Ramos (cell line): ENCODE measurements around the gene PLA2G3.

Source experiments
- in situ Hi-C: fragments of 300-500 bp; cut with MboI; formaldehyde crosslinking; loops from one replicate; pipeline ENCODE4 v1.14.3; 2022; ENCODE audit warnings: low sequenced_read_pairs; ENCODE audit not compliant: unreplicated experiment

PLA2G3 gene

DNA sequence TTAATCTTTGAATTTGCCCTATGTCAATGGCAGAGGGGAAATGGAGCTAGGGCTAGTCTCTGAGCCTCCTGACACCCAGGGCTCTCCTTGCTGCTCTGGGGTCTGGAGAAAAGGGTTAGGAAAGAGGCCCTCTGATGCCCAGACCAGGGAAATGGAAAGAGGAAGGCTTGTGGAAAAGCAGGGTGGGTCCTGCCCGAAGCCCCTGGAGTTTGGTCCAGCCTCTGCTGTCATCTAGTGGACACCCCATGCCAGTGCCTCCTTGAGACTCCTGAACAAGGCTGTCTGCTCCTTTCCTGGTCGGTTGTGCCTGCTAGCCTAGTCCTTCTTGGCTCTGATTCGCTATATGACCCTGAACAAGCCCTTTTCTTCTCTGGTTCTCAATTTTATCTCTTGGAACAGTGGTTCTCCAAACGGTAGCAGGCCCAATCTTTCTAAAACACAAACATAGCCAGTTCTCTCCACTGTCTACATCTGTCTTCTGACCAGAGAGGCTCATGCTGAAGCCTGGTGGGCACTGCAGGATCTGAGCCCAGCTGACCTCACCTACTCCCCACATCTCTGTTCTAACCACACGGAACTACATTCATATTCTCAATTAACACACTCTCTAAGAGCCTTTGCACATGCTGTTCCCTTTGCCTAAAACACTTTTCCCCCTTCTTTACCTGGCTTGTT is 8.8 kb upstream of the PLA2G3 start:
- in situ Hi-C loops, result loop anchor here (10.0 kb wide), 1 partner anchor 384 kb away; no protein-coding TSS in a partner anchor

DNA sequence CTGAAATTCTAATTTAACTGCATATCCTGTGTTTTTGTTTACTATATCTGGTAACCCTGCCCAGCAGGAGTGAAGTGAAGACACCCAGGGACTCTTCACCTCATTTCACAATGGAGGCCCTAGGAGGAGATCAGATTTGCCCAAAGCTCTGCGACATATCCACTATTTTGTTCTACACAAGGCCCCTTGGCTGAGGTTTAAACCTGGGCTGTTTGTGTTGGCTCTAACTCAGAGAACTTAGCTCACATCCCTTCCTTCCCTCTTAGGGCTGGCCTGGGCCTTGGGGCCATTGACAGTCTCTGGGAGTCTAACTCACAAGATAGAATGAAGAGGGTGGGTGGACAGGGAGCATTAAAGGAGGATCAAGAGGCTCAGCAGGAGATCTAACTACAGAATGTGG is 8.2 kb upstream of the PLA2G3 start:
- in situ Hi-C loops, result loop anchor here (10.0 kb wide), 1 partner anchor 384 kb away; no protein-coding TSS in a partner anchor

DNA sequence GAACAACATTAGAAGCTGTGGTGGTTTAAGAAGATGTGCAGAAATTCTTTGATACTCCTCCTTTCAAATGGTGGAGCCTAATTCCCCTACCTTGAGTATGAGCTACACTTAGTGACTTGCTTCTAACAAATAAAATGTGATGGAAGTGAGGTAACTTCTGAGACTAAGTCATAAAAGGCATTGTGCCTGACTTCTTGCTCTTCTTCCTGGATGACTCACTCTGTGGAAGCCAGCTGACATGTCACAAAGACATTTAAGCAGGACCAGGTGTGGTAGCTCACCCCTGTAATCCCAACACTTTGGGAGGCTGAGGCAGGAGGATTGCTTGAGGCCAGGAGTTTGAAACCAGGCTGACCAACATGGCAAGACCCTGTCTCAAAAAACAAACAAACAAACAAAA is 3.9 kb upstream of the PLA2G3 start:
- in situ Hi-C loops, result loop anchor here (10.0 kb wide), 1 partner anchor 379 kb away; no protein-coding TSS in a partner anchor

DNA sequence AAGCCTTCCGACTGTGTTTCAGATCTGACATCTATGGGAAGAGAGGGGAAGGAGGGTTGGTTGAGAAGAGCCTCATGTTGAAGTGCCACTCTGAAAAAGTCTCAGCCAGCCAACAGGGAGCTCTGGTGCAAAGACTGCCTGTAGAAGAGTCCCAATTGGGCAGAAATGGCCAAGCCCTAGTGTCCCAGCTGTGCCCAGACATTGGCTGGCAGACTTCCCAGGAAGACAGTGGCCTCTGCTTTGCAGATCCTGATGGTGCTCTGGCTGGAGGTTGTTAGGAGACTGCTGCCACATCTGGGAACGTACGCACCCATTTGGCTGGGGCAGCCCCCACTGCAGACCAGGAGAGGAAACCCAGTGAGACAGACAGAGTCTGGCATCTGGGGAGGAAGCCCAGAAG is 3.2 kb upstream of the PLA2G3 start:
- in situ Hi-C loops, result loop anchor here (10.0 kb wide), 1 partner anchor 379 kb away; no protein-coding TSS in a partner anchor

DNA sequence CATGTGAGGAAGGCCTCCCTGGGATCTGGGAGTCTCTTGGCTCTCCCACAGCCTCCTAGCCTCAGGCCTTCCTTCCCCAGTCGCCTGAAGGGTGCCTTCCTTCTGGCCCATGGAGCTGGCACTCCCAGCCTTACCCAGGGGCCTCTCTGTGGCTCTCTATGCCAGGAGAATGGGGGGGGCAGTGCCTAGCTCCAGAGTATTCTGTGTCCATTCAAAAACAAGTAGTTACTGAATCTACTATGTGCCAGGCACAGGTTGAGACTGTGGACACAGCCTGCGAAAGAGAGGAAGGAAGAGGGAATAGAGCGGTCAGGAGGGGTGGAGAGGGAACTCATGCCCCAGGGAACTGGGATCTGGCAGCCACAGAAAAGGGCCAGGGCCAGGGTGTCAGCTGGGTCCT is 2.7 kb upstream of the PLA2G3 start:
- in situ Hi-C loops, result loop anchor here (10.0 kb wide), 1 partner anchor 378 kb away; no protein-coding TSS in a partner anchor

DNA sequence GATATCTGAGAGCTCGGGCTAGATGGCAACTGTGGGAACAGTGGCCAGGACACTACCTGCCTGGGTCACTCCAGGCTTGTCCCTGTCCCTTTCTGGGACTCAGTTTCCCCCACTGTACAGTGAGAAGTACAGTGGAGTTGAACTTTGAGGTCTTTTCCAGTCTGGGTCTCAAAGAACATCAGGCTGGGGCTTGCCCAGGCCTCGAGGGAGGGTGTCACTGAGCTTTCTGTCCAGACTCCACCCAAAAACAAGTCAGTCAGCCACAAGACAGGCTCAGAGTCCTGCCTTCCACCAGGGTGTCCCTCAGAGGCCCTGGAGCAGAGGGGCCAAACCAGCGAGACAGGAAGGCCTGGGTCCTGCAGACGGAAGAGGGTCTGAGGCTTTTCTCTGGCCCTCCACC is 2.0 kb upstream of the PLA2G3 start:
- in situ Hi-C loops, result loop anchor here (10.0 kb wide), 1 partner anchor 377 kb away; no protein-coding TSS in a partner anchor

DNA sequence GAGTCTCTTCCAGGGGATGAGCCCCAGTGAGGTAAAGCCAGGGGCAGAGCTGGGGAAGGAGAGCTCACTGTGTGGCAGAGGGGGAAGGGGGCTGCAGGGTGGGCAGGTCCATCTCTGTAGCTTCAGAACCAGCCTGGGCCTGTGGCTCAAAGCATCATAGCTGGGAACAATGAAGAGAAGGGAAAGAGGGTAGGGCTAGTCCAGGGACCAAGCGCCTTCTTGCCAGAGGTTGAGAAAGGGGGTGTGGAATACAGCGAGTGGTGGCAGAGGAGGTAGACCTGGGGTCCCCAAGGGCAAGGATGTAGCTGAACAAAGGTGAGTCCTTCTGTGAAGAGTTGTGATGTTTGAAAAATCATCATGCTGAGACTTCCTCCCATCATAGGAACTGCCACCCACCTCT is 1.2 kb upstream of the PLA2G3 start:
- in situ Hi-C loops, result loop anchor here (10.0 kb wide), 1 partner anchor 377 kb away; no protein-coding TSS in a partner anchor

DNA sequence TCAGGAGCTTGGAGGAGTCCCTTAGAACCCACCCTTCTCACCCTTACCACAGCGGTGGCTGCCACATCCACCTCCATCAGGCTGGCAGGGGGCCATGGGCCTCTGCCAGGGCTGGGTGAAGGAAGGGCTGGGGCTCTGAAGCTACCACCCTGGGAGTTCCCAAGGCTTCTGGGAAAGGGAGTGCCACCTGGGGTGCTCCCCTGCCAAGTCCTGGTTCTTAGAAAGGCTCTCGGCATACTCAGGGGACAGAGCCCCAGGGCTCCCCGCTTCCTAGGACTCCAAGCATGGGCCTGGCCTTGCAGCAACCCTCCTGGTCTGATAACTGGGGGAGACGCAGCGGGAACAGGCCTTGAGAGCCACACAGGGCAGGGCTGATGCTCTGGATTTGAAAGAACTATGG is 438 bp upstream of the PLA2G3 start:
- in situ Hi-C loops, result loop anchor here (10.0 kb wide), 1 partner anchor 376 kb away; no protein-coding TSS in a partner anchor

DNA sequence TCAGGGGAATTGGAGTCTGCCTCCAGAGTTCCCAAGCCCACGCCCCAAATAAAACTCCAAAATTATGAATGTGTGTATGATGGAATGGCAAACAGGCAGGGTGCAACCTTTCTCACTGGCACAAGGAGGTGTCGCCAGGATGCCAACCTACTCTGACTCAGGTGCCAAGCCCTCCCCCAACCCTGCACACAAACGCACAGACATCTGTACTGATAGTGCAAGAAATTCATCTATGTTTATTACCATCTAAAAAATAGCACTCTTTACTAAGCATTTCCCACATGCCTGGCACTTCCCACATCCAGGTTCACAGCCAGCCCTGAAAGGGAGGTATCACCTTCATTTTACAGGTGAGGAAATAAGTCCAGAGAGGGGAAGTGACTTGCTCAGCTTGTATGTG is 1.2 kb downstream of the PLA2G3 start:
- in situ Hi-C loops, result no loop called here

DNA sequence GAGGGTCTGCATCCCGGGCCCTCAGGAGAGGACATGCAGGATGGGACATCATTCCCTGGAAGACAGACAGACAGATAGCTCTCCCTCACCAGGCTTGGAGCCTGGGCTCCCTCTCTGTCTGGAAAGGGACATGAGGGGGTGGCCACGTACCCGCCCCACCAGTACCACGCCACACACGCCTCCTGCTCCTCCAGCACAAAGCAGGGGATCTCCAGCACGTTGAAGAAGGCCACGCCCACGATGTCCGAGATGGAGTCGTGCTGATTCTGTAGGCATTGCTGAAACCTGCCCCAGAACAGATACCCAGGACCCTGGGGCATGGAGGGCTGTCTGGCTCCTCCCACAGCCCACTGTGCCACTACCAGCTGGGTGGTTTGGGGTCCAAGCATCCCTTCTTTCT is 2.2 kb downstream of the PLA2G3 start:
- in situ Hi-C loops, result no loop called here

DNA sequence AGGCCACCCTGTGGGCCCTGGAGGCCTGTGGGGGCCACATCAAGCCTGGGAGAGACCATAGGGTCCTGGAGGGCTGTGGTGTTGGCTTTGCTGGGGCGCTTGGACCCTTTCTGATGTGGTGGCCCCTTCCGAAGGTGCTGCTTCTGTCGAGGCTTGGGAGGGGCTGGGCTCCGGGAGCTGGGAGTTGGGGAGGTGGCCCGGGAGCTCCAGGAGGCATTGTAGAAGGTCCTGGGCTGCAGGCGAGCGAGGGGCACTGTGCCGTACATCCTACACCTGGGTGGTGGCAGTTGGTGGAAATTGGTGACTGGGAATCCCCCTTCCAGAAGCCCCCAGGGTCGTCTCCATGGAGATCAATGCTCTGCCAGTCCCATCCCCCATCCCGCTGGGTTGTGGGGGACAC is 2.6 kb downstream of the PLA2G3 start:
- in situ Hi-C loops, result no loop called here

DNA sequence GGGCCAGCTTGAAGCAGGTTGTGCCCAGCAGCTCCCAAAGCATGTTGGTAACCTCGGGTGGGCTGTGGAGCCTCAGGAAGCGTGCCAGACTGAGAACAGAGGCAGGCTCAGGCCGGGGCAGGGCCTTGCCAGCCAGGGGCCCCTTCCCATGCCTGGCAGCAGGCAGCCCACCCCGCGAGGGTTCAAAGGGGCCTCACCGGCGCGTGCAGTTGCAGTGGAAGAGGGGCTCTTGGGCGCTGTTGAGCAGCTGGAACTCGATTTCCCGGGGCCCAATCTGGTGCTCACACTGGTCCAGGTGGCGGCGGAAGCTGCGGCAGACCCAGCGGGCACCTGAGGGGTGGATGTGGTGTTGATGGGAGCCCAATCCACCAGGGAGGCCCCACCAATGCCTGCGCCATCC is 3.6 kb downstream of the PLA2G3 start:
- in situ Hi-C loops, result no loop called here

DNA sequence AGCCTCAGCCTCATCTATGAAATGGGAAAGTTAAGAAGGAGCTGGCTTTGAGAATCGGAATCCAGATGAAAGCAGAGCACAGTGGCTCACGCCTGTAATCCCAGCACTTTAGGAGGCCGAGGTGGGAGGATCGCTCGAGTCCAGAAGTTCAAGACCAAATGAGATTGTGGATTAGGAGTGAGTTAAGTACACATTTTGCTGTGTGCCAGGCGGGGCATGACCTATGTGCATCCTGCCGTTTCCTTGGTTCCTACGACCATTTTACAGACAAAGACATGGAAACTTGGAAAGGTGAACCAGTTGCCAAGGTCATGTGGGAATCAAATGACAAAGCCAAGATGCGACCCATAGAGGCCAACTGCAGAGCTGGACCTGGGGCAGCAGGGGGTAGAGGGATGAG is 4.2 kb downstream of the PLA2G3 start:
- in situ Hi-C loops, result no loop called here

DNA sequence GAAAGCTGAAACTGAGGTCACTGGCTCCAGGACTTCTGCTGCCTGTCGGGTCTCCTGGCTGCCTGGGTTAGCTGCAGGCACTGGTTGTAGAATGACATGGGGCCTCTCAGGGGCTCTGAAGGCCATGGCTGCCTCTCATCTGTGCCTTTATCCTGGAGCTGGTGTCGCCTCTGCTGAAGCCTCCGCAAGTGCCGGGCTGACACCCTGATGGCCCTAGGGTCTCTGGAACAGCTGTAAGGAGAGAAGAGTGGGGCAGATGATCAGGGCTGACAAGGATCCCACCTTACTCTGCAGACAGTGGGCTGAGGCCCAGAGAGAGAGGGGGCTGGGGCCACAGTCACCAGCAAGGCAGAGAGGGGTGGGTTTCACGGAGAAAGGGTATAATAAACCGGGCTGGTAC is 4.6 kb downstream of the PLA2G3 start:
- in situ Hi-C loops, result no loop called here

DNA sequence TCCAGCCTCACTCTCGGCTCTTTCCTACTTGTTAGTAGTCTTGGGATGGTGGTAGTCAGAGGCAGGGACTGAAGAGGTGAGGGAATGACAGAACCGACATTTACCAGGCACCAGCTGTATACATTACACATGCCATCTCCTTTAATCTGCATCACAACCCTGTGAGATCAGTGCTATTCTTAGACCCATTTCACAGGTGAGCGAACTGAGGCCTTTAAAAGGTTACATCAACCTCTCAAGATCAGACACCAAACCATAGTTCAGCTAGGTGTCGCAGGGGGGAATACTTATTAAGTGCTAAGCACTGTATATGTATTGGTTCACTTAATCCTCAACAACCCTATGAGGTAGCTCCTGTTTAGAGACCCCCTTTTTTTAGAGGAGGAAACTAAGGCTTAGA is 5.6 kb downstream of the PLA2G3 start:
- in situ Hi-C loops, result no loop called here

DNA sequence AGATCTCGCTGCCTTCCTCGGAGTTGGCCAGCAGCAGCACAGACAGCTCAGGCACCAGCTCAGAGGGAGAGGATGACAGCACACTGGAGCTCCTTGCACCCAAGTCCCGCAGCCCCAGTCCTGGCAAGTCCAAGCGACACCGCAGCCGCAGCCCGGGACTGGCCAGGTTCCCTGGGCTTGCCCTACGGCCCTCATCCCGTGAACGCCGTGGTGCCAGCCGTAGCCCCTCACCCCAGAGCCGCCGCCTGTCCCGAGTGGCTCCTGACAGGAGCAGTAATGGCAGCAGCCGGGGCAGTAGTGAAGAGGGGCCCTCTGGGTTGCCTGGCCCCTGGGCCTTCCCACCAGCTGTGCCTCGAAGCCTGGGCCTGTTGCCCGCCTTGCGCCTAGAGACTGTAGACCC is 6.4 kb downstream of the PLA2G3 start:
- in situ Hi-C loops, result no loop called here

DNA sequence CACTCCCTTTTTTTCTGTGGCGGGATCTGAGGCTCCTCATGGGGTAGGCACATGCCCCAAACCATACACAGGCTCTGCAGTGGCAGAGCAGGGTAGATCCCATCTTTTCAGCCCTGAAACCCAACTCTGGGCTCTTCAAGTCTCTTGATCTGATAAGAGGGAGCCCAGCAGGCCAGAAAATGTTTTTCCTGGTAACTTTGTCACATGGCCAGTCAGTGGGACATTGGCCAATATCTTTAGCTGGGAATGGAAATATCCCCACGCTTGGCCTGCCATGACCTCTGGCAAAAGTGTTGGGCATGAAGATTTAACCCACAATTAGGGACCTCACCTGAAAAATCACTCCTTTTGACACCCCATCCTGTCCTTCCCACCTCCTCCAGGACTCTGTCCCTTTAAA is 9.4 kb downstream of the PLA2G3 start:
- in situ Hi-C loops, result no loop called here

DNA sequence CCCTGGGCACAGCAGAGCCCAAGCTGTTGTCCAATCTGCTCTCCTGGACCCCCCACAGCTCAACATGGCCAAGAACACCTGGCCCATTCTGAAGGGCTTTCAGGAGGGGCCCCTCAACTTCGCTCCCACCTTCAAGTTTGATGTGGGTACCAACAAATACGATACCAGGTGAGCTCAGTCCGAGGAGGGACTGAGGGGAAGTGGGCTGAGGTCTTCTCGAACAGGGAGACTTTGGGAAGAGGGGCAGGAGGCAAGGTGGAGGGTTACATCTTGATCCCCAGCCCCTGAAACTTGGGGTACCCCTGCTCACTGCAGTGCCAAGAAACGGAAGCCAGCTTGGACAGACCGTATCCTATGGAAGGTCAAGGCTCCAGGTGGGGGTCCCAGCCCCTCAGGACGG is 12.2 kb downstream of the PLA2G3 start:
- in situ Hi-C loops, result no loop called here

DNA sequence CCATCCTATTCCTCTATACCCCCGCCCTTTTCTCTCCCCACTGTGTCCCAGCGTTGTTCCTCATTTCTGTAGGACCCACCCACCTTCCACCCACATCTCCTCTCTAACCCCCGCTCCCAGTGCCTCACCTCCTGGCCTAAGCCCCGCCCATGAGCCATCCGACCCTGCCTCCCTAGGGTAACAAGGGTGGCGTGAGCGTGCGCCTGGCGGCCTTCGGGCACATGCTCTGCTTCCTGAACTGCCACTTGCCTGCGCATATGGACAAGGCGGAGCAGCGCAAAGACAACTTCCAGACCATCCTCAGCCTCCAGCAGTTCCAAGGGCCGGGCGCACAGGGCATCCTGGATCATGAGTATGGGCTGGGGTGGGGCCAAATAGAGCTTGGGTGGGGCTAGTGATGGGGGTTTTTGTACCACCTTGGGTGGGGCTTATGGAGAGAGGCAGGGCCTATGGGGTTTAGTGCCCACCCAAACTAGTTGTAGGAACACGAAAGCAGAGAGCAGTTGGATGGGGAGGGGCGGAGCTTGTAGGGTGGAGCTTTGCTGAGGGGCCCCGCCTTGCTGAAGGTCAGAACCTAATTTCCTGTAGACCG is 13.0 kb downstream of the PLA2G3 start:
- in situ Hi-C loops, result no loop called here

DNA sequence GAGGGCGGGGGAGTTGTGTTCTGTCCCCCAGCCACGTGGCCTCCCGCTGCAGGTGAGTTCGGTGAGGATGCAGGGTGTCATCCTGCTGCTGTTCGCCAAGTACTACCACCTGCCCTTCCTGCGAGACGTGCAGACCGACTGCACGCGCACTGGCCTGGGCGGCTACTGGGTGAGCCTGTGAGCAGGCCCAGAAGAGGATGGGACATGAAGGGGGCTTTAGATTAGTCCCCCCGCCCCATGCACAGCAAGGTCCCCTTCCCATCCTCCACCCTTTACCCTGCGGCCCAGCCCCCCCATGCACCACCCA is 13.5 kb downstream of the PLA2G3 start:
- in situ Hi-C loops, result no loop called here

DNA sequence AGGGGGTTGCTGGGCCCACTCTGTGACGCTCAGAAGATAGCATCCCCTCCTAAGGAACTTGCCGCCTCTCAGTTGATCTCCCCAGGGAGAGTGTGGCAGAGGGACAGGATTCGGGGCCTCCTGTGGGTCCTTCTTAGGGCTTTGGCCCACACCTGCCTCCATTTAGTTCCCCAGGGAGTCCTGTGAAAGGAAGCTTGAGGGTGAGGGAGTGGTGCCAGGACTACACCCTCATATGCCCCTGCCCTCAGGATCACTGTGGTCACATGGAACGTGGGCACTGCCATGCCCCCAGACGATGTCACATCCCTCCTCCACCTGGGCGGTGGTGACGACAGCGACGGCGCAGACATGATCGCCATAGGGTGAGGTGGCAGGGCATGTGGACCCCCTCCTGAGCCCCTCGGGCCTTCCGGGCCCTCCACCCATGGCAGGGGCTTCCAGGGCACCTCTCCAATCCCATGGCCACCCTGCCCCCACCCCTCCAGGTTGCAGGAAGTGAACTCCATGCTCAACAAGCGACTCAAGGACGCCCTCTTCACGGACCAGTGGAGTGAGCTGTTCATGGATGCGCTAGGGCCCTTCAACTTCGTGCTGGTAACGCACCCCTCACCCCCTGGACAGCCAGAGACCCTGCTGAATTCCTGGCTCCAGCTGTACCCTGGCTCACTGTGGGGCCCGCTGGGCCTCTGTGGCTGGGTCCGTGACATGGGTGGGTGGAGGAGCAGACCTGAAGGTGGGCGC is 14.0 kb downstream of the PLA2G3 start:
- in situ Hi-C loops, result no loop called here
